Mammary epithelial cell (primary cell): Measurements from ENCODE around the gene NTM.

Source experiments
- CTCF ChIP-seq, 2 donors: IDR thresholded peaks in 1 of 2; conservative IDR thresholded peaks in 1 of 2; 2 replicates each; pipeline ENCODE4 v1.5.1; 2011 to 2012; ENCODE audit warnings: inconsistent platforms in 2 of 2, low read length in 2 of 2, mild to moderate bottlenecking in 2 of 2, control low read depth in 1 of 2, low read depth in 1 of 2; ENCODE audit not compliant: insufficient read depth in 1 of 2; ENCODE audit errors: extremely low read depth in 1 of 2
- EZH2 ChIP-seq: IDR thresholded peaks from 2 replicates; pipeline ENCODE4 v1.6.1; 2012; ENCODE audit warnings: low read length, inconsistent platforms, borderline replicate concordance

GRCh38 chr11:131767421-131767820 is 397.0 kb downstream of the NTM start:
- TF ChIP-seq EZH2 (no peak), CTCF (conservative IDR thresholded peaks at IDR 0.05 in 1 of 2, IDR thresholded peaks at IDR 0.05 in 1 of 2; ENCODE audit: extremely low read depth in 1 of 2, insufficient read depth in 1 of 2, low read depth in 1 of 2, low read length in 2 of 2) (no peak)
